K562 (cell line): ENCODE measurements around the gene CYS1. TPM values are rescaled to one million over a fixed set of nuclear protein-coding genes. Genes with fewer than 3 reads are reported as not detected.

Experiments
- BMI1 ChIP-seq: fragments of 150-350 bp; IDR thresholded peaks from 2 replicates; pipeline ENCODE4 v1.6.1; 2014; ENCODE audit warnings: low read length
- CCAR2 ChIP-seq: fragments of 200-400 bp; formaldehyde crosslinking; IDR thresholded peaks from 2 replicates; pipeline ENCODE4 v1.6.1; 2017; ENCODE audit warnings: mild to moderate bottlenecking, low read depth, low read length
- CREBBP ChIP-seq: IDR thresholded peaks from one replicate; pipeline ENCODE4 v1.6.1; 2012; ENCODE audit warnings: low read depth, mild to moderate bottlenecking, control low read depth, inconsistent platforms, low read length
- CTBP1 ChIP-seq: fragments of 450-650 bp; IDR thresholded peaks from 2 replicates; pipeline ENCODE4 v1.6.1; 2016; ENCODE audit warnings: borderline replicate concordance
- ESRRA ChIP-seq: fragments of 450-650 bp; IDR thresholded peaks from 2 replicates; pipeline ENCODE4 v1.6.1; 2014; ENCODE audit warnings: low read depth, mild to moderate bottlenecking, moderate library complexity, borderline replicate concordance
- FOXJ3 ChIP-seq: sonication (generic); formaldehyde crosslinking; IDR thresholded peaks from 2 replicates; pipeline ENCODE4 v1.4.0; 2020; ENCODE audit warnings: mild to moderate bottlenecking, missing genetic modification reagents
- GABPA ChIP-seq: fragments of 200-800 bp; sonication (Bioruptor generic); conservative IDR thresholded peaks from 2 replicates; pipeline ENCODE4 v1.6.1; 2016; ENCODE audit warnings: low read depth, missing genetic modification characterization, missing compliant biosample characterization
- IRF2 ChIP-seq: sonication (generic); formaldehyde crosslinking; IDR thresholded peaks from 2 replicates; pipeline ENCODE4 v1.8.1; 2022; ENCODE audit warnings: mild to moderate bottlenecking, missing genetic modification reagents
- KAT7 ChIP-seq: sonication (generic); formaldehyde crosslinking; IDR thresholded peaks from 2 replicates; pipeline ENCODE4 v1.8.0; 2022; ENCODE audit warnings: missing genetic modification reagents, mild to moderate bottlenecking, borderline replicate concordance
- MAFK ChIP-seq: IDR thresholded peaks from 2 replicates; pipeline ENCODE4 v1.6.1; 2011; ENCODE audit warnings: low read length, improper control_type of control experiment
- PHF20 ChIP-seq: fragments of 450-650 bp; IDR thresholded peaks from 2 replicates; pipeline ENCODE4 v1.6.1; 2018; ENCODE audit not compliant: partially characterized antibody
- RBM22 ChIP-seq: fragments of 200-400 bp; formaldehyde crosslinking; IDR thresholded peaks from 2 replicates; pipeline ENCODE4 v1.6.1; 2018; ENCODE audit warnings: low read length, low read depth; ENCODE audit not compliant: poor library complexity, severe bottlenecking
- RFX5 ChIP-seq: IDR thresholded peaks from 2 replicates; pipeline ENCODE4 v1.6.1; 2011; ENCODE audit warnings: low read depth, mild to moderate bottlenecking, improper control_type of control experiment, low read length
- SREBF1 ChIP-seq: fragments of 150-350 bp; IDR thresholded peaks from 2 replicates; pipeline ENCODE4 v1.6.1; 2014; ENCODE audit warnings: antibody characterized with exemption, low read depth, low read length, borderline replicate concordance
- SRSF9 ChIP-seq: fragments of 200-400 bp; formaldehyde crosslinking; IDR thresholded peaks from 2 replicates; pipeline ENCODE4 v1.6.1; 2017; ENCODE audit warnings: low read depth, low read length, borderline replicate concordance
- ZNF124 ChIP-seq: sonication (generic); formaldehyde crosslinking; IDR thresholded peaks from 2 replicates; pipeline ENCODE4 v1.8.1; 2022; ENCODE audit warnings: missing genetic modification reagents
- ZNF146 ChIP-seq: IDR thresholded peaks from one replicate; pipeline ENCODE4 v1.6.1; 2018; ENCODE audit warnings: missing compliant biosample characterization; ENCODE audit not compliant: unreplicated experiment
- ZNF232 ChIP-seq: sonication (generic); formaldehyde crosslinking; IDR thresholded peaks from 2 replicates; pipeline ENCODE4 v1.8.0; 2022; ENCODE audit warnings: mild to moderate bottlenecking, missing genetic modification reagents
- polyA plus RNA-seq, 8 experiments: library from polyadenylated mRNA; depleted of rRNA in 4 of 8; stranded (reverse) in 5 of 8; unstranded in 3 of 8; fragments of >200 nt; fragmentation: Nextera tagmentation in 2 of 8; fragmentation: Illumina TruSeq in 1 of 8; extraction: Ambion mirVana in 2 of 8; extraction: Trizol in 1 of 8; gene quantifications; 2 replicates each; pipeline versions ENCODE4 v1.2.1 to v1.2.3, GENCODE V29; 2011 to 2014; ENCODE audit warnings: inconsistent platforms in 1 of 8, missing spikeins in 1 of 8
- total RNA-seq, 7 experiments: library from RNA; depleted of rRNA in 6 of 7; stranded (reverse); fragments of >200 nt in 6 of 7; fragmentation: Illumina TruSeq in 2 of 7; extraction: Trizol in 2 of 7; gene quantifications; 2 replicates each; pipeline versions ENCODE4 v1.2.1 to v1.2.3, GENCODE V29; 2011 to 2021; ENCODE audit warnings: low replicate concordance in 1 of 7
- TF ChIP-seq, protein P1 (sequence below): fragments of 450-650 bp; IDR thresholded peaks from 2 replicates; pipeline ENCODE4 v1.6.1; 2016
- TF ChIP-seq, protein P2 (sequence below): fragments of 450-650 bp; formaldehyde crosslinking; IDR thresholded peaks from 2 replicates; pipeline ENCODE4 v1.4.0; 2020; ENCODE audit warnings: mild to moderate bottlenecking, moderate library complexity
- TF ChIP-seq, protein P3 (sequence below): sonication (generic); formaldehyde crosslinking; IDR thresholded peaks from 2 replicates; pipeline ENCODE4 v1.8.0; 2023; ENCODE audit warnings: mild to moderate bottlenecking, missing genetic modification reagents
- TF ChIP-seq, protein P4 (sequence below): fragments of 250-450 bp; sonication (Bioruptor Pico); IDR thresholded peaks from 2 replicates; pipeline ENCODE4 v1.8.0; 2022; ENCODE audit warnings: moderate library complexity, mild to moderate bottlenecking, inconsistent platforms
- TF ChIP-seq, protein P5 (sequence below): fragments of 250-450 bp; sonication (Bioruptor Pico); IDR thresholded peaks from 2 replicates; pipeline ENCODE4 v1.6.1; 2021; ENCODE audit warnings: mild to moderate bottlenecking

The CYS1 gene
- total and polyA plus RNA-seq, 9 of the 15 experiments (the other 6 are each of a cell fraction or from before 2014, with no cell fraction given), result 0.11 to 0.13 TPM; not detected in 7

DNA sequence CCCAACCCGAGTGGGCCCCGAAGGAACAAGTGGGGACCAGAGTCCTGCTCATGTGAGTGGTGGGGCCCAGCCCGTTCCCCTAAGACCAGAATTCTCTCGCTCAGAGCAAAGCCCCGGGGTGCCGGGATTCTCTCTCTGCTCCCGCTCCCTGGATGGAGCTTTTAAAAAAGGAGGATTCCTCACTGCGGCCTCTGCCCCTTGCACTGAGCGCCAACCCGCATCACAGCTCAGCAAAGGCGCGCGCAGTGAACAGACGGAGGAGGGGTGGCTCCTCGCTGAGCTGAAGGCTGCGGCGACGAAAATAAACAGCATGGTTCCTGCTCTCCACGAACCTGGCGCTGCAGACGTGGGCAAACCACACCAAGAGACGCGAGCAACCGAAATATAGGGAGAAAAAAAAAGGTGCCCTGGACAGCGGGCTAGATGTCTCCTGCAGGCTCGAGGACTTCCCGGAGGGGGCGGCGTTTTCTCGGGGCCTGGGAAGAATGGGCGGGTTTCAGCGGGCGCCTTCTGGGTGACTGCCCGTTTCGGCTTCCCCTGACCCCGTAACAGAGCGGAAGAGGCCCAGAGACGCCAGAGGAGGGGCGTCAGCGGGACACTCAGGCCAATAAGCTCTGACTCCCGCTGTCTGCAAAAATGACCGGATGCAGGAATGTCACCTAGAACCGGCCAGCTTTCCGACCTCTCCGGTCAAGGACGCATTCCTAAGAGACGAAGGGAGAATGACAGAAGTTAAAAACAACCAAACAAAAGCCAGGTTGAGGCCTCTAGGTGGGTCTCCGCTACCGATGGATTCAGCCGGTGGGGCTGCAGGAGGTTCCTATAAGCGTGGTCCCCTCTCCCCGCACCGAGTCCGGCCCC, 37.7 kb downstream of the CYS1 start (continued):
- TF ChIP-seq GABPA, result no peak
- no peak for TF ChIP-seq KAT7 (CRISPR knock-in tag)
- TF ChIP-seq FOXJ3 (CRISPR knock-in tag), result no peak
- peak; percentile 59; the same call in 1 of the 2 replicates for TF ChIP-seq ESRRA
- TF ChIP-seq, protein P1, sequence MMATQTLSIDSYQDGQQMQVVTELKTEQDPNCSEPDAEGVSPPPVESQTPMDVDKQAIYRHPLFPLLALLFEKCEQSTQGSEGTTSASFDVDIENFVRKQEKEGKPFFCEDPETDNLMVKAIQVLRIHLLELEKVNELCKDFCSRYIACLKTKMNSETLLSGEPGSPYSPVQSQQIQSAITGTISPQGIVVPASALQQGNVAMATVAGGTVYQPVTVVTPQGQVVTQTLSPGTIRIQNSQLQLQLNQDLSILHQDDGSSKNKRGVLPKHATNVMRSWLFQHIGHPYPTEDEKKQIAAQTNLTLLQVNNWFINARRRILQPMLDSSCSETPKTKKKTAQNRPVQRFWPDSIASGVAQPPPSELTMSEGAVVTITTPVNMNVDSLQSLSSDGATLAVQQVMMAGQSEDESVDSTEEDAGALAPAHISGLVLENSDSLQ, result no peak
- TF ChIP-seq BMI1, result no peak
- no peak for TF ChIP-seq IRF2
- TF ChIP-seq SREBF1, result no peak
- TF ChIP-seq RBM22, result no peak
- no peak for TF ChIP-seq MAFK
- TF ChIP-seq PHF20, result no peak
- TF ChIP-seq ZNF232 (CRISPR knock-in tag), result no peak
- no peak for TF ChIP-seq CTBP1
- TF ChIP-seq ZNF124 (CRISPR knock-in tag), result no peak
- TF ChIP-seq RFX5, result no peak
- TF ChIP-seq, protein P2, sequence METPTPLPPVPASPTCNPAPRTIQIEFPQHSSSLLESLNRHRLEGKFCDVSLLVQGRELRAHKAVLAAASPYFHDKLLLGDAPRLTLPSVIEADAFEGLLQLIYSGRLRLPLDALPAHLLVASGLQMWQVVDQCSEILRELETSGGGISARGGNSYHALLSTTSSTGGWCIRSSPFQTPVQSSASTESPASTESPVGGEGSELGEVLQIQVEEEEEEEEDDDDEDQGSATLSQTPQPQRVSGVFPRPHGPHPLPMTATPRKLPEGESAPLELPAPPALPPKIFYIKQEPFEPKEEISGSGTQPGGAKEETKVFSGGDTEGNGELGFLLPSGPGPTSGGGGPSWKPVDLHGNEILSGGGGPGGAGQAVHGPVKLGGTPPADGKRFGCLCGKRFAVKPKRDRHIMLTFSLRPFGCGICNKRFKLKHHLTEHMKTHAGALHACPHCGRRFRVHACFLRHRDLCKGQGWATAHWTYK, result no peak
- TF ChIP-seq, protein P3, sequence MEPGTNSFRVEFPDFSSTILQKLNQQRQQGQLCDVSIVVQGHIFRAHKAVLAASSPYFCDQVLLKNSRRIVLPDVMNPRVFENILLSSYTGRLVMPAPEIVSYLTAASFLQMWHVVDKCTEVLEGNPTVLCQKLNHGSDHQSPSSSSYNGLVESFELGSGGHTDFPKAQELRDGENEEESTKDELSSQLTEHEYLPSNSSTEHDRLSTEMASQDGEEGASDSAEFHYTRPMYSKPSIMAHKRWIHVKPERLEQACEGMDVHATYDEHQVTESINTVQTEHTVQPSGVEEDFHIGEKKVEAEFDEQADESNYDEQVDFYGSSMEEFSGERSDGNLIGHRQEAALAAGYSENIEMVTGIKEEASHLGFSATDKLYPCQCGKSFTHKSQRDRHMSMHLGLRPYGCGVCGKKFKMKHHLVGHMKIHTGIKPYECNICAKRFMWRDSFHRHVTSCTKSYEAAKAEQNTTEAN (CRISPR knock-in tag), result no peak
- TF ChIP-seq, protein P4, sequence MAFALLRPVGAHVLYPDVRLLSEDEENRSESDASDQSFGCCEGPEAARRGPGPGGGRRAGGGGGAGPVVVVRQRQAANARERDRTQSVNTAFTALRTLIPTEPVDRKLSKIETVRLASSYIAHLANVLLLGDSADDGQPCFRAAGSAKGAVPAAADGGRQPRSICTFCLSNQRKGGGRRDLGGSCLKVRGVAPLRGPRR (CRISPR knock-in tag), result no peak
- TF ChIP-seq ZNF146, result no peak
- TF ChIP-seq SRSF9, result no peak
- TF ChIP-seq, protein P5, sequence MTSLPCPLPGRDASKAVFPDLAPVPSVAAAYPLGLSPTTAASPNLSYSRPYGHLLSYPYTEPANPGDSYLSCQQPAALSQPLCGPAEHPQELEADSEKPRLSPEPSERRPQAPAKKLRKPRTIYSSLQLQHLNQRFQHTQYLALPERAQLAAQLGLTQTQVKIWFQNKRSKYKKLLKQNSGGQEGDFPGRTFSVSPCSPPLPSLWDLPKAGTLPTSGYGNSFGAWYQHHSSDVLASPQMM, result no peak
- TF ChIP-seq CCAR2, result no peak
- no peak for TF ChIP-seq CREBBP
